ENCODE measurements around the gene ADAMTS19.
"Not testable (repeated sequence)": the region's sequence is repeated elsewhere in the genome, so short reads cannot be mapped to it uniquely, and the experiment has no call there.

Gene ADAMTS19

DNA sequence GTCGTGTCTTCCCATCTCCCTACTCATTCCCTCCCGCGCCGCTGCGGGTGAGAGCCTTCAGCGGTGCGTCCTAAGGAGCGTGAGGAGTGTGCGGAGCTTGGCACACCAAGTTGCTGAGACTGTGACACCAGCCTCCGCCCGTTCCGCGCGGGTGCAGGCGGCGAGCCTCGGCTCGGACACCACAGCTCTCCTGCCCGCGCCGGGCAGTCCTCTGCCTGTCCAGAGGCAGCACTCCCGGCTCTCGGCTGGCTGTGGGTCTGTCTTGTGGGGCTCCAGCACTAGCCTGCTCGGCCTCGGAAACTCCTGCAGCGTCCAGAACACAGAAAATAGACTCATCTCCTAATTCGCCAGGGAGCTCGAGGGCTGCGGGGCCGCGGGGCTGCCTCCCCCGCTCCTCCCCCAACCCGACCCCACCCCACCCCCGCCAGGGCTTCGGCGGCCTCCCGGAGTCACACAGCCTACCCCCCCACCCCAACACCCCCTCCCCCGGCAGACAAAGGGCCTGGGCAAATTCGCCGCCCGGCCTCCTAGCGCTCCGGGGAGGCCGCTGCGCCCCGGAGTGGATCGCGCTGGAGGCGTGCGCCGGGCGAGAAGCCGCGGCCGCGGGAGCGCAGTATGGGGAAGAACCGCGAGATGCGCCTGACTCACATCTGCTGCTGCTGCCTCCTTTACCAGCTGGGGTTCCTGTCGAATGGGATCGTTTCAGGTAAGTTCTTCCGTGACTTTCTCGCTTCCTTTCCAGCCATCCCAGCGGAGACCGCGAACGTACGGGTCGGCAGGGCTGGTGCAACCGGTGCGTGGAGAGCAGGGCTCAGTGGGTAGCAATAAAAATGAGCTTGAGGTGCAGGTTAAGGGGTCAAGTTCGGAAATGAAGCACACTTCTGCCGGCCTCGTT lies at the start of gene ADAMTS19:
Gene ADAMTS19 (plus strand): TSS at position 522 of the 895 bp plus-strand sequence. CDS start 94 bp downstream, at position 616.
- no peak within 1 kb of the TSS for H3K4me3 ChIP-seq (ENCODE audit: low read depth, low read length)
- no peak for TF ChIP-seq CTCF (IDR thresholded peaks at IDR 0.05; ENCODE audit: low read depth, low read length)

GRCh38 chr5:129410488-129410887 lies 49.6 kb upstream of the ADAMTS19 start:
- TF ChIP-seq CTCF (IDR thresholded peaks at IDR 0.05; ENCODE audit: low read depth, low read length) = no peak
- no peak overlapping the region for H3K4me3 ChIP-seq (ENCODE audit: low read depth, low read length)

GRCh38 chr5:129412721-129413120 lies 47.4 kb upstream of the ADAMTS19 start:
- no peak overlapping the region for H3K4me3 ChIP-seq (ENCODE audit: low read depth, low read length)
- TF ChIP-seq CTCF (IDR thresholded peaks at IDR 0.05; ENCODE audit: low read depth, low read length) = no peak

DNA sequence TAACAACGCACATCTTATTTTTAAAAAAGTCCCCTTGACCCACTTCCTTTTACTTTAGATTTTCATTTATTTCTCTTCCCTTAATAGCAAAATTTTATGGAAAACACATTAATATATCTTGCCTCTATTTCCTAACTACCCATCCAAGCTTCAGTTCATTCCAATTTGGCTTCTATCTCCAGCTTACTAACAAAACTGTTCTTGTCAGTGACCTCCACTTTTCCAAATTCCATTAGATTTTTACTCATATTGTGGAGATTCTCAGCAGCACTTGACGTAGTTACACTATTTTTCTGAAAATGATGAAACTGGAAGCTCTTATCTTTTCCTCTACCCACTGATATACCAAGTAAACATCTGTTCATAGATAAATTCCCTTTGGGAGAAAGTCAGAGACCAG lies 46.5 kb upstream of the ADAMTS19 start:
- no peak overlapping the region for H3K4me3 ChIP-seq (ENCODE audit: low read depth, low read length)
- TF ChIP-seq CTCF (IDR thresholded peaks at IDR 0.05; ENCODE audit: low read depth, low read length) = no peak

DNA sequence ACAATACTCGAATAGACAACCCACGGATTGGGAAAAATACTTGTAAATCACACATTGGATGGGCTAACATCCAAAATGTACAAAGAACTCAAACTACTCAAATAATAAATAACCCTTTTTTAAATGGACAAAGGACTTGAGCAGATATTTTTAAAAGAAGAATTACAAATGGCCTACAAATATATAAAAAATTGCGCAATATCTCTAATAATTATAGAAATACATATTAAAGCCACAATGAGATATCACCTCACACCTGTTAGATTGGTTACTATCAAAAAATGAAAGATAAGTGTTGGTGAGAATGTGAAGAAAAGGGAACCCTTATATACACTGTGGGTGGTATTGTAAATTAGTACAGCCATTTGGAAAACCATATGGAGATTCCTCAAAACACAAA lies 40.8 kb upstream of the ADAMTS19 start:
- TF ChIP-seq CTCF (IDR thresholded peaks at IDR 0.05; ENCODE audit: low read depth, low read length) = no peak
- no peak overlapping the region for H3K4me3 ChIP-seq (ENCODE audit: low read depth, low read length)

GRCh38 chr5:129425031-129425430 lies 35.1 kb upstream of the ADAMTS19 start:
- no peak for TF ChIP-seq CTCF (IDR thresholded peaks at IDR 0.05; ENCODE audit: low read depth, low read length)
- H3K4me3 ChIP-seq (ENCODE audit: low read depth, low read length) = no peak overlapping the region

- no peak for TF ChIP-seq CTCF (IDR thresholded peaks at IDR 0.05; ENCODE audit: low read depth, low read length)
- H3K4me3 ChIP-seq (ENCODE audit: low read depth, low read length) = no peak overlapping the region
Observed at GRCh38 chr5:129426071-129426470, 34.0 kb upstream of the ADAMTS19 start.

GRCh38 chr5:129428636-129429035 lies 31.5 kb upstream of the ADAMTS19 start:
- not testable (repeated sequence) for H3K4me3 ChIP-seq (ENCODE audit: low read depth, low read length)
